Measurements from ENCODE around the gene GPSM1.
A peak's percentile ranks its signal among the peaks of the same experiment; 100 is the strongest.

Gene GPSM1

GRCh38 chr9:136291306-136292025 is 35.9 kb upstream of the GPSM1 start:
- no peak for DNase-seq

- no peak for DNase-seq
These were observed 35.3 kb upstream of the GPSM1 start for GRCh38 chr9:136292026-136292538.

- DNase-seq = no peak
These were observed 34.5 kb upstream of the GPSM1 start for GRCh38 chr9:136292591-136293448.

DNA sequence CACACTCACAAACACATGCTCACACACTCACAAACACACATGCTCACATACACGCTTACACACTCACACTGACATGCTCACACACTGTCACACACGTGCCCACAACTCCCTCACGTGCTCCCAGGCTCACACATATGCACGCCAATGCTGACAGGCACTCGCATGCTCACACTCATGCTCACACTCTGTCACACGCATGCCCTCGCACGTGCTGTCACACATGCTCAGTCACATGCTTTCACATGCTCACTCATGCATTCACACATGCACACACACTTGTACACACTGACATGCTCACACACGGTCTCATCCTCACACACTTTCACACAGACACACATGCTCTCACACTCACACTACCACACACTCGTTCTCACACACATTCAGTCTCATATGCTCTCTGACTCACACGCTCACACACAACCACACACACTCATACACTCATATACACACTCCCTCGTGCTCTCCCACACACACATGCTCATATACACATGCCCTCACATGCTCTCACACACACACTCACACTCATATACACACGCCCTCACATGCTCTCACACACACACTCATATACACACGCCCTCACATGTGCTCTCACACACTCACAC is 33.8 kb upstream of the GPSM1 start:
- DNase-seq = no peak

DNA sequence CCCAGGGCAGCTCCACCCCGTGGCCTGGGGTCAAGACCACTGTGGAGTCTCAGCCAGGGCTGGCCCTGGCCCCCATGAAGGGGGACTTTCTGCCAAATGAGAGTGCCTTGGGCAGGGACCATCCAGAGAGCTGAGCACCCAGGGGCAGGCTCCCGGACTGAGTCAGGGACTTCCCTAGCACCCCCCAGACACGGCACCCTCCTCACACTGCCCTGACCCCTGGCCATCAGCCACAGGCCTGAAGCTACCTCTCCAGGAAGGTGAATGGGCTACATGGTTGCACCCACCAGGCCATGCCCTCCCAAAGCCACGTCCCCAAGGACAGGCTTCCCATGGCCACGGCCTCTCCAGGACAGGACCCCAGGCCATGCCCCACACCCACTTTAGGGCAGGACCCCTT is 32.9 kb upstream of the GPSM1 start:
- no peak for DNase-seq

GRCh38 chr9:136295055-136295454 is 32.3 kb upstream of the GPSM1 start:
- DNase-seq = no peak

- DNase-seq = no peak
These were observed 31.6 kb upstream of the GPSM1 start for GRCh38 chr9:136295542-136296433.

DNA sequence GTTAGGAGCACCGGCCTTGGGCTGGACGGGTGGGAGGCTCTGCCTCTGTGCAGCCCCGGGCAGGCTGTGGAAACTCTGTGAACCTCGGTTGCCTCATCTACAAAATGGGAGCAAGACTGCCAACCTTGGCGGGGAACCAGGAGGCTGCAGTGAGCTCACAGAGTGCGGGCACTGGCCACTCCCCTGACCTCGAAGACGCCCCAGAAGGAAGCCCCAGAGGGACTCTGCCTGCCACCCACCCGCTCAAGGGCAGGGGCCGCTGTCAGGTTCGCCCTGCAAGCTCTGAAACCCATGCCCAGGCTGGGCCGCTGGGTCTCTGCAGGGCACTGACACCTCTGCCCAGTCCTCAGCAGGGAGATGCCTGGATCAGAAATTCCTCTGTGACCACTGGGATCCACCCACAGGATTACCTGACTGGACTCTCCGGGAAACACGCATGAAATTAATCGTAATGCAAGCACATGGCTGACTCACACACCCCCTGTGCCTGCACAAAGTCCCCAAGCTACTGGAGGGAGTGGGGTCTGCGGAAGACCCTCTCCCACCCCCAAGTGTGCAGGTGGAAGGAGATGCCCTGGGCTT is 30.8 kb upstream of the GPSM1 start:
- DNase-seq = no peak

GRCh38 chr9:136297016-136297691 is 30.2 kb upstream of the GPSM1 start:
- DNase-seq = no peak

DNA sequence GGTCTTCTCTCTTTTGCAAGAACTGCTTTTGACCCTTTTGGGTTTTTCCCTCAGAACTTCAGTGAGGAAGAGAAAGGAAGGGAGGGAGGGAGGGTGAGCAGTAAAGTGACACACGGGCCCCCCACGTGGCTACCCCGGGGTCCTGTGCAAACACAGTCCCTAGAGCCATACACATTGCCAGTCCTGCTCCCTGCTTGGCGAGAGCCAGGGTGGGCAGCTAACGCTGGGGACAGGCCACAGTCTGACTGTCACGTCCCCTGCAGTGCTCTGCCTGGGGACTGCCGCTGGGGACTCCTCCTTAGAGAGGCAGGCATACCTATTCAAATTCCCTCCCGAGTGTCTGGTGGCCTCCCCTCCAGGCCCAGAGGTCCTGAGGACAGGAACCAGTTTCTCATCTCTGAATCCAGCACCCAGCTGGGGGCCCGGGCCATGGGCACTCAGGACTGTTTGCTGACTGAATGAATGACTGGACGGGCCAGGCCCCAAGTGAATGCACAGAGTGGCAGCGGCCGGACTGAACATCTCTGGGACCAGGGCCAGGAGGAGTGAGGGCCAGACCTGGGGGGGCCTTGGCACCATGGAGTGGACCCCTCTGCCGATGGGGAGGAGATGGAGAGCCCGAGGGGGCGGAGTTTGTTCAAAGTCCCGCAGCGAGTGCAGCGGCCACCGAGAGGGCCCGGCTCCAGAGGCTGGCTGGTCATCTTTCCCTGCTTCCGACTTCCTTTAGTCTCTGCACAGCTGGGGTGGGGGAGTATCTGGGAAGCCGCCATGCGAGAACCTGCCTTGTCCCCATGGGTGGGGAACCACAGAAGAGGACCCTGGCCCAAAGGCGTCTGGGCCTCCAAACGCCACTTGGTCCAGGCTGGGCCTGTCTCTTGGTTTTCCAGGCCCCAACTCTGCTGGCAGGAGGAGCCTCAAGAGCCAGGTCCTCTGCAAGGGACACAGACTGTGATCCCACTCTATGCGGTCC is 29.3 kb upstream of the GPSM1 start:
- no peak for DNase-seq

- DNase-seq = no peak
These were observed 28.2 kb upstream of the GPSM1 start for GRCh38 chr9:136299116-136299515.

DNA sequence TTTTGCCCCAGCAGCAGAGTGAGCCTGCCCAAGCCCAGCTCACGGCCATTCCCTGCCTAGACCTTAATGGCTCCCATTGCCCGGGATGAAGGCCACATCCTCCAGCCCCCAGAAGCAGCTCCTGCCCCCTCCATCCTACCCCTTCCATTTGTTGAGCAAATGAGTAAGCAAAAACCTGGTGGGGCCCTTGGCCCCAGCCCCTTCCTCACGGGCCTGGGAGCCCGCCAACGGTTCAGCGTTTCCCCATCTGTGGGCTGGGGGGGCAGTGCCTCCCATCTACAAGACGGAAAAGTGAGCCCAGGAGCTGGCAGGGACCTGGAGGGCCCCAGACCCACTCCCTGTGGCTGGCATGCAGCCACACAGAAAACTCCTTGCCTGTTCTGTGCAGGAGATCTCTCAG is 27.8 kb upstream of the GPSM1 start:
- DNase-seq = no peak

DNA sequence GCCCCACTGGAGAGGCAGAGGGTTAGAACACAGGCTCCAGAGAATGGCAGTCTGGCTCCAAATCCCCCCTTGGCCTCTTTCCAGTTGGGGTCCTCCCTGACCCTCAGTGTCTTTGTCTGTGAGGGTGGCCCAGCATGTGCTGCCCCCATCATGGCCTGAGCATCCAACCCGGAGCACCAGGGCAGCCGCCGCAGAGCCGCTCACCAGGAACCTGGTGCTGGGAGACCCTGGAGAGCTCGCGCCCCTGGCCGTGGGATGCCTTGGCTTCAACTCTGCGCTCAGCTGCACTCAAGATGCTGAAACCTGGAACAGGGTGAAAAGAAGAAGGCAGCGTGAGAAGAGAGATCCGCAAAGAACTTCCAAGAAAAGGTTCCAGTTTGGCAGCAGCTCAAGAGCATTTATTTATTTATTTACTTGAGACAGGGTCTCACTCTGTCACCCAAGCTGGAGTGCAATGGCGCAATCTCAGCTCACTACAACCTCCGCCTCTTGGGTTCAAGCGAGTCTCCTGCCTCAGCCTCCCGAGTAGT is 27.3 kb upstream of the GPSM1 start:
- peak; percentile 67 for DNase-seq

GRCh38 chr9:136300866-136301265 is 26.5 kb upstream of the GPSM1 start:
- no peak for DNase-seq

- no peak for DNase-seq
These were observed 24.8 kb upstream of the GPSM1 start for GRCh38 chr9:136302527-136302926.

GRCh38 chr9:136303066-136303824 is 24.1 kb upstream of the GPSM1 start:
- no peak for DNase-seq

DNA sequence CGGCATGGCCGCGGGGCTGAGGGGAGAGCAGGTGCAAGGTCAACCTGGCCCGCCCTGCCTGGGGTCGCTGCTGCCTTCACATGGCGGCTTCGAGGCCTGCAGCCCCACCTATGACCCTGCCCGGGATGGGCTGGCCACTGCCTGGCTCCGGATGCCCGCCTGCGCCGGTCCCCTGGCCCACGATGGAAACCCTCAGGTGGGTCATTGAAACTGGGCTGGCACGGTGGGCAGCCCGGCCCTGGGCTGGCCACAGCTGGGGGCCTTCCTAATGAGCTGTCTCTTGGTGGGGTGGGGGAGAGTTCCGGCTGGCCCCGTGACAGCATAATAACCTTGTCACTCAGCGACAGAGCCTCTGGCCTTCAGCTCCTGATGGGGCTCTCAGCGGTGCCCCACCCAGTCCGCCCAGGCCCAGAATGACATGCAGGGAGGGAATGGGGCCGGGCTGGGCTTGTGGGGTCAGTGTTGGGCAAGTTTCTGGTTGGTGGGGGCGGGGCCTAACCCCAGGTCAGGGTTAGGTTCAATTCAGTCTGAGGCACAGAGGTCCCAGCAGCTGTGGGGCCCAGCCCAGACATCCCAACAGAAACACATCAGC is 23.4 kb upstream of the GPSM1 start, which contains the start of gene CCDC187:
TSS of gene CCDC187 (minus strand) at position 270 of the 592 bp plus-strand sequence. CDS start at position 6, 264 bp downstream.
- DNase-seq = no peak

DNA sequence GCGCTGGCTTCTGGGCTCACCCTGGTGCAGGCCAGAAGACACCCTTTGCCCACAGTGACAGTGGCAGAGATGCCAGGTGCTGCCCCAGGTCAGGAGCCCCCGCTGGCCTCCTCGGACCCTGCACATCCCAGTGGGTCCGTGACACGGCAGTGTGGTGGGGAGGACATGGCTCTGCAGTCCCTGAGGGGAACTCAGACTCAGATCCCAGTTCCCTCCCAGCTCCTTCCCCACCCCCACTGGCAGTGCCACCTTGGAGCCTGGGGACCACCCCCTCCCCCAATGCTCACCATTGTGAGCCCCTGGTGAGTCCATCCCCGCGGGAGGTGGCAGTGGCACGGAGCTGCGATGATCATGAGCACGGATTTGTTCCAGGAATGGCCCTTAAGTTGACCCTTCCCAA is 22.9 kb upstream of the GPSM1 start:
- no peak for DNase-seq

DNA sequence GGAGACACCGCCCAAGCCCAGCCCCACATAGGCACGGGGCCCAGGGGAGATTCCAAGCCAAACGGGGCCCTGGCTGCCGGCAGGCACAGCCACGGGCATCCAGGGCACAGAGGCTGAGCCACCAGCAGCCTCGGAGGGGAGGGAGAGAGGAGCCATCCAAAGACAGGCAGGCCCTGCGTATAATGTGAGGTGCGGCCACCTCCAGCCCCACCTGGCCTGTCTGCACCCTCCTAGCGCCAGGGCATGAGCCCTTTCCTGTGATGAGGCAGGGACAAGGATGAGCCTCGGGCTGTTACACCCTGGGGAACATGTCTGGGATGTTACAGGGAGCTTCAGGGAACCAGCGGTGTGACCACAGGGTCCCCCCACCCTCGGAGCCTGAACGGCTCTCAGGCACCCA is 22.4 kb upstream of the GPSM1 start:
- no peak for DNase-seq
